HCT116 (cell line): ENCODE results near the gene DDA1. TPM values are rescaled to one million over a fixed set of nuclear protein-coding genes. Genes with fewer than 3 reads are reported as not detected.

Experiments used
- ATAC-seq: fragments of 200-7000 bp; cut with Tn5 transposase; 2 replicates; pipeline ENCODE4 v1.9.1; 2020; ENCODE audit warnings: mild to moderate bottlenecking, moderate library complexity
- BruUV-seq: library from RNA; stranded (reverse); fragments of 400-500 nt; replicated peaks from 2 replicates; lab custom pipeline; 2021; lab: Mats Ljungman, UMichigan
- CTCF ChIA-PET: fragments of 300-600 bp; sonication (Branson Sonifier 250); formaldehyde crosslinking; loops from one replicate; lab custom pipeline; 2021; ENCODE audit warnings: antibody characterized with exemption; lab: Charles Lee
- POLR2A ChIA-PET: fragments of 300-600, 350-600 bp; sonication (Branson Sonifier 250); formaldehyde crosslinking; loops from one replicate; lab custom pipeline; 2021; ENCODE audit warnings: antibody characterized with exemption; lab: Charles Lee
- RAD21 ChIA-PET, 2 experiments: fragments of 300-600 bp; sonication (Branson Sonifier 250); formaldehyde crosslinking; loops; one replicate each; lab custom pipeline; 2023; ENCODE audit warnings: low total read pairs in 2 of 2; ENCODE audit not compliant: uncharacterized antibody in 2 of 2, unreplicated experiment in 2 of 2, low non-redundant PET in 1 of 2; lab: Charles Lee
- DNase-seq: peaks from one replicate; pipeline ENCODE4 v3.0.0-alpha.2; 2010; ENCODE audit warnings: low read depth, low spot score
- H2AFZ ChIP-seq: fragments of 200-600 bp; shearing (Covaris generic), sonication (generic); 2 replicates; pipeline ENCODE4 v1.6.1; 2017; ENCODE audit warnings: low read depth, mixed run types, mixed read lengths, antibody characterized with exemption, low read length; ENCODE audit not compliant: poor library complexity, severe bottlenecking
- H3K27ac ChIP-seq: 2 replicates; pipeline ENCODE4 v1.5.1; 2012; ENCODE audit warnings: low read depth, low read length
- H3K27me3 ChIP-seq: fragments of 200-600 bp; sonication (generic); 2 replicates; pipeline ENCODE4 v1.6.1; 2016; ENCODE audit warnings: mixed run types, low read length, mixed read lengths; ENCODE audit not compliant: insufficient read depth
- H3K36me3 ChIP-seq, 2 experiments: fragments of 200-500 bp in 1 of 2; fragments of 200-600 bp in 1 of 2; sonication (Bioruptor generic) in 1 of 2; sonication (generic) in 1 of 2; 2 replicates each; pipeline versions ENCODE4 v1.5.1 to v1.6.1; 2014 to 2016; ENCODE audit warnings: low read length in 2 of 2, inconsistent platforms in 1 of 2, mixed read lengths in 1 of 2, mixed run types in 1 of 2; ENCODE audit not compliant: insufficient read depth in 2 of 2, control insufficient read depth in 1 of 2
- H3K4me1 ChIP-seq, 2 experiments: fragments of 200-600 bp in 1 of 2; sonication (generic) in 1 of 2; 2 replicates each; pipeline versions ENCODE4 v1.5.1 to v1.6.1; 2012 to 2017; ENCODE audit warnings: low read length in 2 of 2, inconsistent platforms in 1 of 2, mild to moderate bottlenecking in 1 of 2, mixed read lengths in 1 of 2, mixed run types in 1 of 2, moderate library complexity in 1 of 2; ENCODE audit not compliant: insufficient read depth in 2 of 2, control insufficient read depth in 1 of 2
- H3K4me2 ChIP-seq: fragments of 200-600 bp; sonication (generic); 2 replicates; pipeline ENCODE4 v1.6.1; 2017; ENCODE audit warnings: mixed run types, low read length, mixed read lengths
- H3K4me3 ChIP-seq, 2 experiments: fragments of 200-600 bp in 1 of 2; sonication (generic) in 1 of 2; replicated peaks in 1 of 2; 2 replicates each; pipeline ENCODE4 v1.5.1; 2011 to 2016; ENCODE audit warnings: low read length in 2 of 2, control low read depth in 1 of 2, low read depth in 1 of 2, mild to moderate bottlenecking in 1 of 2, mixed read lengths in 1 of 2, mixed run types in 1 of 2
- H3K79me2 ChIP-seq: fragments of 200-600 bp; sonication (generic); 2 replicates; pipeline ENCODE4 v1.6.1; 2017; ENCODE audit warnings: mild to moderate bottlenecking, mixed run types, low read length, moderate library complexity, mixed read lengths; ENCODE audit not compliant: insufficient read depth
- H3K9ac ChIP-seq: fragments of 200-600 bp; sonication (generic); 2 replicates; pipeline ENCODE4 v1.6.1; 2016; ENCODE audit warnings: low read length, mixed read lengths
- H3K9me2 ChIP-seq: fragments of 200-600 bp; sonication (generic), shearing (Covaris generic); 2 replicates; pipeline ENCODE4 v1.6.1; 2017; ENCODE audit warnings: mixed run types, mild to moderate bottlenecking, moderate library complexity; ENCODE audit not compliant: insufficient read depth
- H3K9me3 ChIP-seq, 2 experiments: fragments of 200-500 bp in 1 of 2; fragments of 200-600 bp in 1 of 2; sonication (Bioruptor generic) in 1 of 2; sonication (generic) in 1 of 2; 2 replicates each; pipeline ENCODE4 v1.6.1; 2014 to 2017; ENCODE audit warnings: low read length in 2 of 2, mixed read lengths in 2 of 2, inconsistent platforms in 1 of 2, low read depth in 1 of 2, mild to moderate bottlenecking in 1 of 2, mixed run types in 1 of 2, moderate library complexity in 1 of 2; ENCODE audit not compliant: control insufficient read depth in 1 of 2, insufficient read depth in 1 of 2
- H4K20me1 ChIP-seq: fragments of 200-600 bp; sonication (generic), shearing (Covaris generic); 2 replicates; pipeline ENCODE4 v1.6.1; 2017; ENCODE audit warnings: mixed run types, mild to moderate bottlenecking, moderate library complexity; ENCODE audit not compliant: insufficient read depth
- CBX3 ChIP-seq: IDR thresholded peaks from 2 replicates; pipeline ENCODE4 v1.6.1; 2012; ENCODE audit warnings: low read depth
- CEBPB ChIP-seq: IDR thresholded peaks from 2 replicates; pipeline ENCODE4 v1.6.1; 2012; ENCODE audit warnings: low read depth
- ELF1 ChIP-seq: IDR thresholded peaks from 2 replicates; pipeline ENCODE4 v1.6.1; 2012; ENCODE audit warnings: low read depth, borderline replicate concordance
- JUND ChIP-seq: IDR thresholded peaks from 2 replicates; pipeline ENCODE4 v1.6.1; 2012
- POLR2A ChIP-seq: IDR thresholded peaks from 2 replicates; pipeline ENCODE4 v1.7.0; 2011; ENCODE audit warnings: borderline replicate concordance; ENCODE audit not compliant: insufficient read depth, insufficient read length; ENCODE audit errors: extremely low read depth
- REST ChIP-seq: IDR thresholded peaks from 2 replicates; pipeline ENCODE4 v1.6.1; 2012; ENCODE audit warnings: low read depth
- SP1 ChIP-seq: IDR thresholded peaks from 2 replicates; pipeline ENCODE4 v1.6.1; 2012; ENCODE audit warnings: low read depth
- SRF ChIP-seq: IDR thresholded peaks from 2 replicates; pipeline ENCODE4 v1.6.1; 2012; ENCODE audit warnings: low read depth
- ZBTB33 ChIP-seq: IDR thresholded peaks from 2 replicates; pipeline ENCODE4 v1.6.1; 2011; ENCODE audit warnings: mild to moderate bottlenecking, low read length, moderate library complexity; ENCODE audit not compliant: insufficient replicate concordance; ENCODE audit errors: extremely low read depth
- intact Hi-C: fragments of 100-400 bp; cut with micrococcal nuclease; formaldehyde crosslinking; loops from 2 replicates; pipeline ENCODE4 v1.10.0; 2022
- total RNA-seq: library from RNA; stranded (reverse); gene quantifications from one replicate; pipeline ENCODE4 v1.2.1, GENCODE V29; 2021; ENCODE audit not compliant: unreplicated experiment
- TF ChIP-seq, protein P1 (sequence below): IDR thresholded peaks from 2 replicates; pipeline ENCODE4 v1.6.1; 2012

Gene DDA1
- total RNA-seq, 1 experiment from 2014 or later, result 68.6 TPM

- ChIA-PET CTCF (no interaction called here), POLR2A (no interaction called here), RAD21 (interaction anchor here in 1 of 2 experiments (0.6 kb wide), 1 partner anchor 785 kb away, joined by 3 read pairs; no protein-coding TSS in a partner anchor)
- no peaks in the 10 kb centered on the region for H3K9me2 ChIP-seq
- DNase-seq (no peak), ATAC-seq (no peak)
- BruUV-seq, result no TSS peak
- no peaks in the 10 kb centered on the region for H4K20me1 ChIP-seq
- no peaks in the 10 kb centered on the region for H3K36me3 ChIP-seq
- H3K9ac ChIP-seq, result no peak overlapping the region
- H3K27ac ChIP-seq, result no peak overlapping the region
- TF ChIP-seq, protein P1, sequence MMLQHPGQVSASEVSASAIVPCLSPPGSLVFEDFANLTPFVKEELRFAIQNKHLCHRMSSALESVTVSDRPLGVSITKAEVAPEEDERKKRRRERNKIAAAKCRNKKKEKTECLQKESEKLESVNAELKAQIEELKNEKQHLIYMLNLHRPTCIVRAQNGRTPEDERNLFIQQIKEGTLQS, result no peak
- no peak for TF ChIP-seq SRF
- peaks cover 10 to 12% of the 10 kb centered on the region in 2 experiments; a peak in 3 of 4 replicates for H3K4me1 ChIP-seq
- H3K9me3 ChIP-seq, result no peaks in the 10 kb centered on the region
- no peaks in the 10 kb centered on the region for H3K79me2 ChIP-seq
- no peaks in the 10 kb centered on the region for H3K27me3 ChIP-seq
- H3K4me2 ChIP-seq, result no peak overlapping the region
- intact Hi-C loops, result no loop called here
- no peak overlapping the region for H3K4me3 ChIP-seq
- H2AFZ ChIP-seq, result no peak overlapping the region
Observed at GRCh38 chr19:17352608-17353280, 43.4 kb downstream of the DDA1 start.

GRCh38 chr19:17353386-17353785, 44.0 kb downstream of the DDA1 start:
- no peak overlapping the region for H3K4me3 ChIP-seq
- TF ChIP-seq ZBTB33 (no peak), JUND (no peak), CEBPB (no peak), POLR2A (no peak), REST (no peak), CBX3 (no peak), ELF1 (no peak), SRF (no peak), SP1 (no peak)
- no peaks in the 10 kb centered on the region for H3K9me3 ChIP-seq
- DNase-seq (no peak), ATAC-seq (no peak)
- peaks cover 9 to 11% of the 10 kb centered on the region in 2 experiments; a peak in 3 of 4 replicates for H3K4me1 ChIP-seq
- no peaks in the 10 kb centered on the region for H3K9me2 ChIP-seq
- H2AFZ ChIP-seq, result no peak overlapping the region
- ChIA-PET POLR2A (no interaction called here), RAD21 (no interaction called here), CTCF (no interaction called here)
- H3K36me3 ChIP-seq, result no peaks in the 10 kb centered on the region
- no peaks in the 10 kb centered on the region for H3K79me2 ChIP-seq
- H3K9ac ChIP-seq, result no peak overlapping the region
- no peak overlapping the region for H3K4me2 ChIP-seq
- no peak overlapping the region for H3K27ac ChIP-seq
- no peaks in the 10 kb centered on the region for H3K27me3 ChIP-seq
- intact Hi-C loops, result no loop called here
- no peaks in the 10 kb centered on the region for H4K20me1 ChIP-seq
- no TSS peak for BruUV-seq
